BJ (cell line): ENCODE measurements around the gene RASSF3. TPM values are rescaled to one million over a fixed set of nuclear protein-coding genes. Genes with fewer than 3 reads are reported as not detected.

Experiments used
- CTCF ChIA-PET: fragments of 350-600 bp; formaldehyde crosslinking; extraction: SDS; loops from one replicate; lab custom pipeline; 2021; ENCODE audit warnings: antibody characterized with exemption, inconsistent platforms; lab: Yijun Ruan, JAX
- POLR2A ChIA-PET: fragments of 300-600 bp; sonication (Branson Sonifier 250); formaldehyde crosslinking; extraction: SDS; loops from one replicate; lab custom pipeline; 2021; ENCODE audit warnings: antibody characterized with exemption; lab: Charles Lee
- DNase-seq: peaks from one replicate; pipeline ENCODE4 v3.0.0-alpha.2; 2011; ENCODE audit warnings: low read depth
- H3K27me3 ChIP-seq: 2 replicates; pipeline ENCODE4 v1.6.0; 2011; ENCODE audit warnings: low read length; ENCODE audit not compliant: control insufficient read depth, insufficient read depth
- H3K36me3 ChIP-seq: 2 replicates; pipeline ENCODE4 v1.5.1; 2011; ENCODE audit warnings: low read length; ENCODE audit not compliant: control insufficient read depth, insufficient read depth
- H3K4me3 ChIP-seq: 2 replicates; pipeline ENCODE4 v1.5.1; 2011; ENCODE audit warnings: low read depth, mild to moderate bottlenecking, control low read depth, low read length
- polyA plus RNA-seq: library from polyadenylated mRNA; depleted of rRNA; stranded (reverse); fragments of >200 nt; gene quantifications from 2 replicates; pipeline ENCODE4 v1.2.3, GENCODE V29; 2011
- TF ChIP-seq, protein P1 (sequence below): IDR thresholded peaks from 2 replicates; pipeline ENCODE4 v1.5.1; 2011; ENCODE audit warnings: low read depth, mild to moderate bottlenecking, control low read depth, inconsistent platforms, low read length, moderate library complexity; ENCODE audit not compliant: insufficient read depth

Gene RASSF3
- polyA plus RNA-seq, 1 experiment, result 27.7 TPM

DNA sequence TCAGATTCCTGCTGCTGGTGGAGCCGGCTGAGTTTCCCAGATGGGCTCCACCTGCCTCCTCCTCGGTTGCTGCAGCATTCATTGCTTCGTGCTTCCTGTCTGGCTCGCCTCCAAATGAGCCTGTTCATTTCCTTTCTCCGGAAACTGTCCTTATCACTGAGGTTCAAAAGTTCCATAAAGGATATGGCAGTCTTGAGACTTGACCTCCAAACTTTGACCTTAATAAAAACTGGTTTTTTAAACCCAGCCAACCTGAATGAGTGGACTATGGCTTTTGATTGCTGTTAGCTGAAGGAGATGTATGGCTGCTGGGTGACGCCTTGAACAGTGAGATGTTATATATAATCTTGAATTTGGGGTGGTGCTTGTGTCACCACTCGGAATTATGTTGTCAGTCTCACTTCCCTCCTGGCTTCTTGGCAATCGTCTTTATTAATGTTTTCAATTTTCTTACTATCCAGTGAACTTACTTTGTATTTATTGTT, 62.7 kb downstream of the RASSF3 start:
- POLR2A ChIA-PET, result no interaction called here
- CTCF ChIA-PET, result no interaction called here

DNA sequence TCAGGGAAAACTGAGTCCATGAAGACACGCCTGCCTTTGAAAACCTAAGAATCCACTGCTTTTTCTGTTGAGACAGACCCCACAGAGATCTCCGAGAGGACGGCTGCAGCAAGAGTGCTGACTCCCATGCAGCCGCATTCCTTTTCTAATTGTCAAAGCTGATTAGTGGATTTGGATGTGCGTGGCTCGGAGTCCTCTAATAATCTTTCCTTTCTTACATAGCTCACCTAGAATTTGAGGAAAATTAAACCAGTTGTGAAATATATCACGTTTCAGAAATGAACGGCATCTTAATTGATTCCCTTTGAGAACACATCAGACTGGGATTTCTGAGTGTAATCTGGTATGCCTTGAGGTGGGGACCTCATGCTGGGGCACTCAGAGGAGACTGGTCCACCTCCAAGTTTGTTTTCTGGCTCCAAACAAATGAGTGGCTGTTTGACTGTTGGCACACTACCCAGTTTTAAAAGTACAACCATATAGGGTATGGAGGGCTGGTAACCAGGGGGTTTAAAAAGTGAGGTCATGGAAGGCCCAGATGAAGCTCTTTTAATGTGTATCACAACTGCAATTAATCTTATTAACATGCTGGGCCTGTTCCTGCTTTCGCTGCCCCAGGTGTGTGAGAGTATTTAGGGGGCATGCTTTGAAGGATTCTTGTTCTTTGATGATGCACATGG, 63.3 kb downstream of the RASSF3 start:
- H3K36me3 ChIP-seq, result no peaks in the 10 kb centered on the region
- no peak overlapping the region for H3K4me3 ChIP-seq
- TF ChIP-seq, protein P1, sequence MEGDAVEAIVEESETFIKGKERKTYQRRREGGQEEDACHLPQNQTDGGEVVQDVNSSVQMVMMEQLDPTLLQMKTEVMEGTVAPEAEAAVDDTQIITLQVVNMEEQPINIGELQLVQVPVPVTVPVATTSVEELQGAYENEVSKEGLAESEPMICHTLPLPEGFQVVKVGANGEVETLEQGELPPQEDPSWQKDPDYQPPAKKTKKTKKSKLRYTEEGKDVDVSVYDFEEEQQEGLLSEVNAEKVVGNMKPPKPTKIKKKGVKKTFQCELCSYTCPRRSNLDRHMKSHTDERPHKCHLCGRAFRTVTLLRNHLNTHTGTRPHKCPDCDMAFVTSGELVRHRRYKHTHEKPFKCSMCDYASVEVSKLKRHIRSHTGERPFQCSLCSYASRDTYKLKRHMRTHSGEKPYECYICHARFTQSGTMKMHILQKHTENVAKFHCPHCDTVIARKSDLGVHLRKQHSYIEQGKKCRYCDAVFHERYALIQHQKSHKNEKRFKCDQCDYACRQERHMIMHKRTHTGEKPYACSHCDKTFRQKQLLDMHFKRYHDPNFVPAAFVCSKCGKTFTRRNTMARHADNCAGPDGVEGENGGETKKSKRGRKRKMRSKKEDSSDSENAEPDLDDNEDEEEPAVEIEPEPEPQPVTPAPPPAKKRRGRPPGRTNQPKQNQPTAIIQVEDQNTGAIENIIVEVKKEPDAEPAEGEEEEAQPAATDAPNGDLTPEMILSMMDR, result no peak
- ChIA-PET CTCF (interaction anchor here (0.9 kb wide), 1 partner anchor 24 kb away, joined by 5 read pairs; no protein-coding TSS in a partner anchor), POLR2A (no interaction called here)
- H3K27me3 ChIP-seq, result no peaks in the 10 kb centered on the region
- DNase-seq, result no peak

More for the DNA sequence above, 62.7 kb downstream of the RASSF3 start:
- no peak for DNase-seq
- no peaks in the 10 kb centered on the region for H3K36me3 ChIP-seq
- H3K27me3 ChIP-seq, result no peaks in the 10 kb centered on the region
- H3K4me3 ChIP-seq, result no peak overlapping the region
- TF ChIP-seq, protein P1, result no peak

DNA sequence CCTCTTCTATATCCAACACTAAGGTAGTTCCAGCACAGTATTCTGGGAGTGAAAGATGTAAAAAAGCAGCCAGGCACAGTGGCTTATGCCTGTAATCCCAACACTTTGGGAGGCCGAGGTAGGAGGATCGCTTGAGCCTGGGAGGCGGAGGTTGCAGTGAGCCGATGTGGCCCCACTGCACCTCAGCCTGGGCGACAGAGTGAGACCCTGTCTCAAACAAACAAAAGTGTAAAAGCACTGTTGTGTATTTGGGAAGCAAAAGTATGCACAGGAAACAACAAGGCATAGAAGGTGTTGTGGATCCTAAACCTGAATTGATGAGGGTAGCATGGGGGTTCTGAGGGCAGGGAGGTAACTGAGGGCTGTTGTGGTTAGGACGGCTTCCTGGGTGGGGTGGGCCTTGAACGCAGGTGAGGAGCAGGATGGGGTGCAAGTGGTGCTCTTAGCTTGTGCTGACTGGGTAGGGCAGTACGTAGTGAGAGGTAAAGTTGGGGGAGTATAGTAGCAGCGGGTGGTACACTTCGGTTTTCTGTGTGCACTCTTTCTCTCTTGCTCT, 64.2 kb downstream of the RASSF3 start:
- POLR2A ChIA-PET, result no interaction called here
- TF ChIP-seq, protein P1, result no peak
- no peaks in the 10 kb centered on the region for H3K36me3 ChIP-seq
- no peak overlapping the region for H3K4me3 ChIP-seq
- no peaks in the 10 kb centered on the region for H3K27me3 ChIP-seq
- DNase-seq, result no peak
- CTCF ChIA-PET, result interaction anchor here (0.9 kb wide), 1 partner anchor 23 kb away, joined by 5 read pairs; no protein-coding TSS in a partner anchor

DNA sequence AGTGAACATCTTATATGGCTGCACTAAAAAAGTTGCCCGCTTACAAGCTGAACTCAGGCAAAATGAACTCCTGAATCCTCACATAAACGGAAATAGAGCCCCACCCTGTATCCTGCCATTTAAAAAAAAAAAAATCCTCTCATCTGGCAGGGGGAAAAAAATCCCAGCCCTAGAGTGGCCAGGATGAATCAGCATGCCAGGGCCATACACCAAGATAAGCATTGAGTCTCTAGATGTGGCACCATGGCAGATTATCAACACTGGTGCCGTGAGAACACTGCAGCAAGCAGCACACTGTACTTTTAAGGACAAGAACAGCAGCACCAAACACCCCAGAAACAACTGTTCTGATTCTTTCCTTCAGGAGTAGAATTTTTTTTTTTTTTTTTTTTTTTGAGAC, 65.5 kb downstream of the RASSF3 start:
- Histone ChIP-seq H3K4me3 (no peak overlapping the region), H3K36me3 (no peaks in the 10 kb centered on the region), H3K27me3 (no peaks in the 10 kb centered on the region)
- TF ChIP-seq, protein P1, result no peak
- ChIA-PET POLR2A (no interaction called here), CTCF (no interaction called here)
- no peak for DNase-seq

DNA sequence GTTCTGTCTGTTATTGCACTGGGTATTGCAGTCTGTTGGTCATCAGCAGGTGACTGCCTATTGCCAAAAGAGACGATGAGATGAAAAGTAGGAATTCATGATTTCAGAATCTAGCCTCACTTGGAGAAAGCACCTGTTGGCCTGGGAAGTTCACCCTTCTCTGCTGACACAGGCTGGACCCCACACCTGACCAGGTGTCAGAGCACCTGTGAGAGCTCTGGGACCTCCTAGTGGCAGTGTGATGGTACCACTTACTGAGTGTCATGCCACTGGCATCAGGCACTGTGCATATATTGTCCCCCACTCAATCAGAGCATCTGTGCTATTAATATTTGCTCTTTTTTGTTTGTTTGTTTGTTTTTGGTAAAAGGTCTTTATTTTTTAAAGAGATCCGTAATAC, 68.0 kb downstream of the RASSF3 start:
- POLR2A ChIA-PET, result no interaction called here
- Histone ChIP-seq H3K27me3 (no peaks in the 10 kb centered on the region), H3K36me3 (no peaks in the 10 kb centered on the region), H3K4me3 (no peak overlapping the region)
- CTCF ChIA-PET, result interaction anchor here (0.7 to 2.6 kb wide), 2 partner anchors 20 to 129 kb away, joined by 3 to 9 read pairs; no protein-coding TSS in a partner anchor
- TF ChIP-seq, protein P1, result no peak
- no peak for DNase-seq
